Lower lobe of right lung (tissue), 2 donors: Measurements from ENCODE around the gene MEGF11. TPM values are rescaled to one million over a fixed set of nuclear protein-coding genes. Genes with fewer than 3 reads are reported as not detected.

ENCODE experiments used
- ATAC-seq, 2 donors: fragments of 200-7000 bp; cut with Tn5 transposase; one replicate each; pipeline ENCODE4 v1.9.1; 2020 to 2022; ENCODE audit warnings: mild to moderate bottlenecking in 2 of 2, moderate library complexity in 2 of 2
- DNase-seq: peaks from one replicate; pipeline ENCODE4 v3.0.0-alpha.2; 2020
- H3K27ac ChIP-seq: fragments of 200-600 bp; one replicate; pipeline ENCODE4 v1.8.0; 2022
- H3K27me3 ChIP-seq: fragments of 200-600 bp; one replicate; pipeline ENCODE4 v1.8.0; 2022; ENCODE audit warnings: low read depth
- H3K36me3 ChIP-seq: fragments of 200-600 bp; one replicate; pipeline ENCODE4 v1.8.0; 2022; ENCODE audit warnings: mild to moderate bottlenecking
- H3K4me1 ChIP-seq: fragments of 200-600 bp; one replicate; pipeline ENCODE4 v1.8.0; 2022
- H3K4me3 ChIP-seq: fragments of 200-600 bp; one replicate; pipeline ENCODE4 v1.8.0; 2022; ENCODE audit warnings: mild to moderate bottlenecking
- H3K9me3 ChIP-seq: fragments of 200-600 bp; one replicate; pipeline ENCODE4 v1.8.0; 2022
- CTCF ChIP-seq: fragments of 200-600 bp; IDR thresholded peaks from one replicate; pipeline ENCODE4 v1.8.0; 2022; ENCODE audit warnings: antibody characterized with exemption, mild to moderate bottlenecking
- intact Hi-C: fragments of 100-400 bp; cut with DNase I; formaldehyde crosslinking; loops from one replicate; pipeline ENCODE4 v1.11.0; 2022
- total RNA-seq: library from RNA; stranded (reverse); fragmentation: NEBNext Ultra II Directional; extraction: Animal tissue kit (Norgen Biotek cat#: 25700); gene quantifications from one replicate; pipeline ENCODE4 v1.2.1, GENCODE V29; 2021
- donor health status: DM: no; HTN: yes; CAD: no; lungs with severe emphysema.

Gene MEGF11
- total RNA-seq, 1 donor from 2014 or later, result not detected

GRCh38 chr15:66078929-66079275, 174.6 kb downstream of the MEGF11 start:
- DNase-seq, result no peak
- no peaks in the 10 kb centered on the region for H3K4me1 ChIP-seq
- intact Hi-C loops, result no loop called here

GRCh38 chr15:66078196-66078928, 175.2 kb downstream of the MEGF11 start:
- Histone ChIP-seq H3K27ac (no peak overlapping the region), H3K4me3 (no peak overlapping the region), H3K4me1 (no peaks in the 10 kb centered on the region), H3K36me3 (no peaks in the 10 kb centered on the region), H3K9me3 (no peaks in the 10 kb centered on the region), H3K27me3 (peaks cover 17% of the 10 kb centered on the region)
- ATAC-seq (no peak), DNase-seq (no peak)
- intact Hi-C loops, result no loop called here
- no peak for TF ChIP-seq CTCF

More at GRCh38 chr15:66078929-66079275, 174.6 kb downstream of the MEGF11 start:
- TF ChIP-seq CTCF, result no peak
- H3K9me3 ChIP-seq, result no peaks in the 10 kb centered on the region
- no peak overlapping the region for H3K4me3 ChIP-seq
- H3K36me3 ChIP-seq, result no peaks in the 10 kb centered on the region
- peaks cover 17% of the 10 kb centered on the region for H3K27me3 ChIP-seq
- ATAC-seq, result no peak
- no peak overlapping the region for H3K27ac ChIP-seq

- no peaks in the 10 kb centered on the region for H3K36me3 ChIP-seq
- intact Hi-C loops, result no loop called here
- peaks cover 17% of the 10 kb centered on the region for H3K27me3 ChIP-seq
- DNase-seq (no peak), ATAC-seq (no peak)
- H3K27ac ChIP-seq, result no peak overlapping the region
- no peak overlapping the region for H3K4me3 ChIP-seq
- H3K4me1 ChIP-seq, result no peaks in the 10 kb centered on the region
- TF ChIP-seq CTCF, result no peak
- no peaks in the 10 kb centered on the region for H3K9me3 ChIP-seq
Measured at GRCh38 chr15:66077320-66077663, 176.3 kb downstream of the MEGF11 start.

GRCh38 chr15:66076591-66077319, 176.8 kb downstream of the MEGF11 start:
- no peak overlapping the region for H3K4me3 ChIP-seq
- no peaks in the 10 kb centered on the region for H3K9me3 ChIP-seq
- no peaks in the 10 kb centered on the region for H3K36me3 ChIP-seq
- intact Hi-C loops, result no loop called here
- H3K27ac ChIP-seq, result no peak overlapping the region
- no peaks in the 10 kb centered on the region for H3K4me1 ChIP-seq
- H3K27me3 ChIP-seq, result peaks cover 17% of the 10 kb centered on the region
- DNase-seq, result no peak
- ATAC-seq, result no peak
- TF ChIP-seq CTCF, result no peak

GRCh38 chr15:66075947-66076346, 177.6 kb downstream of the MEGF11 start:
- Histone ChIP-seq H3K4me3 (no peak overlapping the region), H3K36me3 (no peaks in the 10 kb centered on the region), H3K27ac (no peak overlapping the region), H3K27me3 (peaks cover 17% of the 10 kb centered on the region), H3K9me3 (no peaks in the 10 kb centered on the region), H3K4me1 (no peaks in the 10 kb centered on the region)
- no peak for ATAC-seq
- intact Hi-C loops, result no loop called here
- DNase-seq, result no peak
- TF ChIP-seq CTCF, result no peak
